ENCODE measurements around the gene GLDN. TPM values are rescaled to one million over a fixed set of nuclear protein-coding genes. Genes with fewer than 3 reads are reported as not detected.

GLDN gene
- total RNA-seq: not detected in 2 replicates

DNA sequence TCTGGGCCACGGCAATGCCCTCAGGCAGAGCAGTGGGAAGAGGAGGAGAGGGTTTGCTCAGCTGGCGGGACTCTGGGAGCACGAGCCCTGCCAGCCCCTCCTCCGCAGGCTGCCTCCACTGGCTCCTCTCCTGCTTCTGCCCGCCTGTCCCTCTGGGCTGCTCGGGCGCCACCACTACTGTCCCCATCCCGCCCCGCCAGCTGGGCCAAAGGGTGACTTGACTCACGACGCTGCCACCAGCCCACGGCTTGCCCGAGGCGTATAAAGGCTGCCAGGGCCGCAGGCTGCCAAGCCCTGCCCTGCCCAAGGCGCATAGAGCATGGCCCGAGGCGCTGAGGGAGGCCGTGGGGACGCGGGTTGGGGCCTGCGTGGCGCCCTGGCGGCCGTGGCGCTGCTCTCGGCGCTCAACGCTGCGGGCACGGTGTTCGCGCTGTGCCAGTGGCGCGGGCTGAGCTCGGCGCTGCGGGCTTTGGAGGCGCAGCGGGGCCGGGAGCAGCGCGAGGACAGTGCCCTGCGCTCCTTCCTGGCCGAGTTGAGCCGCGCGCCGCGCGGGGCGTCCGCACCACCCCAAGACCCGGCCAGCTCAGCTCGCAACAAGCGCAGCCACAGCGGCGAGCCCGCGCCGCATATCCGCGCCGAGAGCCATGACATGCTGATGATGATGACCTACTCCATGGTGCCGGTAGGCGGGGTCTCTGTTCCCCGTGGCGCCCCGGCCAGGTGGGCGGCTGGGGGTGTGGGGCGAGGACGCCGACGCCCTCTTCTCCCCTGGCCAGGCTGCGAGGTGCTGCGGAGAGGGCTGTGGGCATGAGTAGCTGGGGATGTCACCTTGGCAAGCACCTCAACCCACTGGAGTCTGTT is at the start of gene GLDN:
TSS of gene GLDN (plus strand) at position 290 of the 861 bp plus-strand sequence. CDS start at position 320, 30 bp downstream.
- peak within 1 kb of the TSS; percentile 19 for H3K4me3 ChIP-seq (ENCODE audit: low read depth, low read length)
- DNase-seq (ENCODE audit: low read depth): no peak

DNA sequence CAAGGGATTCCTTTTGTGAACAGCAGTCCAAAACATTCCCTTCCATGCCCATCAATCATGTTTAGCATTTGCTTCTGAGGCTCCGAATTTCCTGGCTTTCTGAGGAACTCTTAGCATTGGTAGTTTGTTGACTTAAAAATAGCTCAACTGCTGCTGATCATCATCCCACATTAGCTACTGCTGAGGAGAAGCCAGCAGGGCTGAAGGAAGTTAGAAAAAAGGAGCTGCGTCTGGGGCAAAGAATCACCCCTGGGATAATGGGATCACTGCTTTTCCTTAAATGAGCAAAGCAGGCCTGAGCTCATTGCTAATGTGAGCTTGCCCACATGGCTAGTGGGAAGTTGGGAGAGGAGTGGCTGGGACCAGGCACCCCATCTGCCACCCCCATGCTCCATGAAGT is 42.8 kb upstream of the GLDN start:
- DNase-seq (ENCODE audit: low read depth): no peak

More for the DNA sequence above, at the start of gene GLDN:
- TF ChIP-seq, protein P1, sequence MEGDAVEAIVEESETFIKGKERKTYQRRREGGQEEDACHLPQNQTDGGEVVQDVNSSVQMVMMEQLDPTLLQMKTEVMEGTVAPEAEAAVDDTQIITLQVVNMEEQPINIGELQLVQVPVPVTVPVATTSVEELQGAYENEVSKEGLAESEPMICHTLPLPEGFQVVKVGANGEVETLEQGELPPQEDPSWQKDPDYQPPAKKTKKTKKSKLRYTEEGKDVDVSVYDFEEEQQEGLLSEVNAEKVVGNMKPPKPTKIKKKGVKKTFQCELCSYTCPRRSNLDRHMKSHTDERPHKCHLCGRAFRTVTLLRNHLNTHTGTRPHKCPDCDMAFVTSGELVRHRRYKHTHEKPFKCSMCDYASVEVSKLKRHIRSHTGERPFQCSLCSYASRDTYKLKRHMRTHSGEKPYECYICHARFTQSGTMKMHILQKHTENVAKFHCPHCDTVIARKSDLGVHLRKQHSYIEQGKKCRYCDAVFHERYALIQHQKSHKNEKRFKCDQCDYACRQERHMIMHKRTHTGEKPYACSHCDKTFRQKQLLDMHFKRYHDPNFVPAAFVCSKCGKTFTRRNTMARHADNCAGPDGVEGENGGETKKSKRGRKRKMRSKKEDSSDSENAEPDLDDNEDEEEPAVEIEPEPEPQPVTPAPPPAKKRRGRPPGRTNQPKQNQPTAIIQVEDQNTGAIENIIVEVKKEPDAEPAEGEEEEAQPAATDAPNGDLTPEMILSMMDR (conservative IDR thresholded peaks at IDR 0.05; ENCODE audit: low read depth, low read length): no peak

DNA sequence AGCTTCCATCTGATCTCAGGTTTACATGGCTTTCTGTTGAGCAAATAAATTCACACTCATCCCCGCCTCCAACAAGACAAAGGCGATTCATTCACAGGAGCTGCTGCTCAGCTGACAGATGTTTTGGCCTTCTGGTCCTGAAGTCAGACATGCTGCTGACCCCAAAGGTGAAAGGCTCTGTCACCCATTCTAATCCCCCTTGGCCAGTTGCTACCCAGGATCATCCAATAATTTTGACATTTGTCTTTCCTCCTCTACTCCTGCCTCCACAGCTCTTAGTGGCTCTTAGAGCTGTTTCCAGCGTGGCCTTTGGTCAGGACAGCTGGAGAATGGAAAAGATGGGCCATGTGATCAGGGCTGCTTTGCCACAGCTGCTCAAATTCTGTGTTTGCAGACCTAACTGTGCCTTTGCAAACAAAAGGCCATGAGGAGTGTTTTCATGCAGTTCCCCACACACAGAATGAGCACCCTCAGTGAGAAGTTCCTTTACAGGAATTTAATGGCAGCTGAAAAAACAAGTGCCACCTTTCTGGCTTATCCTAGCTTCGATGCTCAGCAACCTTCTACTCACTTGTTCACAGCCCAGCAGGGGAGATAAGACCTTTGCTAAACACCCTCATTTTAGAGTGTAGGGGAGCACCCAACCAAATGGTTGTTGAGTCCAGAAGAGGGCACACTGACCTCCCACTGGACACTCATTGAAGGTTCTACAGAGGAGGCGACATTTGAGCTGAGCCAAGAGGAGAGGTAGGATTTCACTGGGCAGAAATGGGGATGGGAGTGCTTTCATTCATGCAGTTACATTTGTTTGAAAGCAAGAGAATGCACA is 42.1 kb upstream of the GLDN start:
- TF ChIP-seq, protein P1 (conservative IDR thresholded peaks at IDR 0.05; ENCODE audit: low read depth, low read length): no peak
- no peak for DNase-seq (ENCODE audit: low read depth)
- H3K4me3 ChIP-seq (ENCODE audit: low read depth, low read length): no peak overlapping the region

More for the DNA sequence above, 42.8 kb upstream of the GLDN start:
- H3K4me3 ChIP-seq (ENCODE audit: low read depth, low read length): no peak overlapping the region
- TF ChIP-seq, protein P1 (conservative IDR thresholded peaks at IDR 0.05; ENCODE audit: low read depth, low read length): no peak

DNA sequence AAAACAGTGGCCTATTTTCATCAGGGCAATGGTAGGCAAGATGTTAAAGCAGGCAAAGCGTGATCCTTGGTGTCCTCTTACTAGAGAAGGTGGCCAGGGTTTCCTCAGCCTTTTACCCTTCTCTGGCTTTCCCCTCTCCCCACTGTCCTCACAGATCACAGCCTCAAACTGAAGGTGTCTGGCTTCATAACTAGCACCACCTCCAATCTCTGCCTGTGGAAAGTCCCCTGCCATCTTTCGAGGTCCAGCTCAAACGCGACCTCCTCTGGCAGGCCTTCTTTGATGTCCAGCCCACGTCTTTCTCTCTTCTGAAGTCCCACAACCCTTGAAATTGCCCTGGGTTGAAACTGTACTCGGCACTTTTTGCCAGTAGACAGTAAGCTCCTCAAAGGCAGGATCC is 39.0 kb upstream of the GLDN start:
- H3K4me3 ChIP-seq (ENCODE audit: low read depth, low read length): no peak overlapping the region
- no peak for DNase-seq (ENCODE audit: low read depth)
- TF ChIP-seq, protein P1 (conservative IDR thresholded peaks at IDR 0.05; ENCODE audit: low read depth, low read length): no peak

DNA sequence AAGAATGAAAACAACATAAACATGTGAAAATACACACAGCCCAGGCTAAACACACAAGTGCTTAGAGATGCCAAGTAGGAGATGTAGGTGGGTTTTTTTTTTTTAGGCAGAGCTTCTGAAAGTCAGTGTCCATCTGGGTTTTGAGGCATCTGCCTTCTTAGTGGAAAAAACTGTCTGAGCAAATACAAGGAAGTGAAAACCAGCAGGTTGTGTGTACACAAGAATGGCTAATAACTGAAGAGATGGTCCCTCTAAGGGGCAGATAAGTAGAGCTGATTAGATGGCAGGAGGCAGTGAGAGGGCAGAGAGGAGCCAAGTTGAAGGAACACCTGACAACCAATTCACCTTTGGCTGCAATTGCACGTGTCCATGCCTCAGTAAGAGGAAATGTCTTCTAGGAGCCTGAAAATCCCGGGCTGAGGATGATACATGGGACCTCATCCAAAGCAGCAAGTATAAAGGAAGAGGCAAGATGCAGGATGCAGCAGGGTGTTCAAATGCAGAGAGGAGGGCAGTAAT is 37.9 kb upstream of the GLDN start:
- H3K4me3 ChIP-seq (ENCODE audit: low read depth, low read length): no peak overlapping the region
- TF ChIP-seq, protein P1 (conservative IDR thresholded peaks at IDR 0.05; ENCODE audit: low read depth, low read length): no peak
- DNase-seq (ENCODE audit: low read depth): no peak

DNA sequence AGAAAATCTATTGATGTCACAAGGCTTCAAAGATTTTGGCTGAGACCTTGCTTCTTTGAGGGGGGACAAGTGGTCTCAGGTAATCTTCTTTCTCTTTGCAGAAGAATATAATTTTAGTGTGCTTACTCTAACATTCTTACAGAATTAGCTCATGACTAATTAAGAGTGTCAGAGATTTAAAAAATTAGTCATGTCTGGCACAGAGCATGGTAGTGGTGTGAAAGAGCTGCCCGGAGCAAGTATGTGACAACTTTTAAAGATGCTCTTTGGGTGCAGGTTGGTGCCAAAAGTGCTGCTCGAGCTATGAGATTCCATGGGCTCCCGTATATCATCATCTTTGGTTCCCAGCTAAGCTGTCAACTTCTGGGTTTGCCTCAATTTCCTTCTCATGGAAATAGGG is 34.1 kb upstream of the GLDN start:
- no peak for DNase-seq (ENCODE audit: low read depth)
- TF ChIP-seq, protein P1 (conservative IDR thresholded peaks at IDR 0.05; ENCODE audit: low read depth, low read length): no peak
- no peak overlapping the region for H3K4me3 ChIP-seq (ENCODE audit: low read depth, low read length)

Data from epithelial cell of proximal tubule (primary cell).